CD4-positive, CD25-positive, alpha-beta regulatory T cell (primary cell): Measurements from ENCODE around the gene RERE. TPM values are rescaled to one million over a fixed set of nuclear protein-coding genes. Genes with fewer than 3 reads are reported as not detected.

Source experiments
- ATAC-seq, 2 donors: fragments of 150-1000 bp; cut with Tn5 transposase; one replicate each; pipeline ENCODE4 v1.10.0; 2021; ENCODE audit warnings: low read depth in 2 of 2, moderate number of reproducible peaks in 2 of 2, moderate library complexity in 1 of 2
- DNase-seq, 3 donors: peaks; one replicate each; pipeline versions ENCODE4 v3.0.0 to v3.0.0-alpha.2; 2012 to 2022; ENCODE audit warnings: mixed read lengths in 1 of 3
- H3K27ac ChIP-seq: one replicate; pipeline ENCODE4 v1.7.0; 2013; ENCODE audit warnings: mild to moderate bottlenecking, low read length; ENCODE audit not compliant: insufficient read depth, poor library complexity, severe bottlenecking
- H3K27me3 ChIP-seq: one replicate; pipeline ENCODE4 v1.7.0; 2013; ENCODE audit warnings: low read length; ENCODE audit not compliant: control insufficient read depth, insufficient read depth
- H3K36me3 ChIP-seq: one replicate; pipeline ENCODE4 v1.7.0; 2013; ENCODE audit warnings: mild to moderate bottlenecking, low read length, moderate library complexity; ENCODE audit not compliant: control insufficient read depth, insufficient read depth
- H3K4me1 ChIP-seq: 2 replicates; pipeline ENCODE4 v1.7.0; 2013; ENCODE audit warnings: mild to moderate bottlenecking, low read length; ENCODE audit not compliant: insufficient read depth, control insufficient read depth, poor library complexity, severe bottlenecking
- H3K4me3 ChIP-seq: one replicate; pipeline ENCODE4 v1.7.0; 2013; ENCODE audit warnings: low read depth, mild to moderate bottlenecking, low read length, moderate library complexity
- H3K9me3 ChIP-seq, 2 experiments: 1 replicate in 1 of 2; 2 replicates in 1 of 2; pipeline ENCODE4 v1.7.0; 2013; ENCODE audit warnings: low read length in 2 of 2, mild to moderate bottlenecking in 1 of 2, moderate library complexity in 1 of 2; ENCODE audit not compliant: control insufficient read depth in 2 of 2
- H3K27ac Mint-ChIP-seq, 3 donors: one replicate each; pipeline ENCODE4 v1.8.0; 2020 to 2022; ENCODE audit warnings: mild to moderate bottlenecking in 3 of 3, mixed read lengths in 3 of 3, moderate library complexity in 2 of 3
- H3K27me3 Mint-ChIP-seq: one replicate; pipeline ENCODE4 v1.8.0; 2022; ENCODE audit warnings: mild to moderate bottlenecking, mixed read lengths
- H3K36me3 Mint-ChIP-seq: one replicate; pipeline ENCODE4 v1.8.0; 2020; ENCODE audit warnings: mixed read lengths
- H3K4me1 Mint-ChIP-seq, 4 donors: one replicate each; pipeline ENCODE4 v1.8.0; 2020 to 2022; ENCODE audit warnings: mixed read lengths in 4 of 4, mild to moderate bottlenecking in 1 of 4
- H3K4me3 Mint-ChIP-seq, 4 donors: one replicate each; pipeline ENCODE4 v1.8.0; 2020 to 2022; ENCODE audit warnings: mild to moderate bottlenecking in 4 of 4, mixed read lengths in 4 of 4, moderate library complexity in 3 of 4
- H3K9me3 Mint-ChIP-seq, 7 donors: one replicate each; pipeline ENCODE4 v1.8.0; 2020 to 2022; ENCODE audit warnings: mixed read lengths in 7 of 7, mild to moderate bottlenecking in 3 of 7, moderate library complexity in 2 of 7
- polyA plus RNA-seq, 4 donors: library from polyadenylated mRNA; unstranded; fragments of 300-500 nt; fragmentation: Illumina TruSeq; gene quantifications; one replicate each; pipeline ENCODE4 v1.2.3, GENCODE V29; 2021
- total RNA-seq: library from RNA; stranded (reverse); gene quantifications from one replicate; pipeline ENCODE4 v1.2.3, GENCODE V29; 2022

The RERE gene
- total and polyA plus RNA-seq, 5 donors from 2014 or later, result 3.1 to 127 (median 5.7) TPM

- no peak overlapping the region for H3K27ac ChIP-seq
Observed at GRCh38 chr1:8676072-8676471, 141.4 kb downstream of the RERE start.

GRCh38 chr1:8674912-8675311, 142.5 kb downstream of the RERE start:
- Mint-ChIP-seq H3K4me1 (peaks cover 13 to 23% (median 22%) of the 10 kb centered on the region in 4 donors), H3K9me3 (no peaks in the 10 kb centered on the region), H3K36me3 (peaks cover 4% of the 10 kb centered on the region), H3K4me3 (no peak overlapping the region), H3K27ac (no peak overlapping the region), H3K27me3 (no peaks in the 10 kb centered on the region)
- Histone ChIP-seq H3K9me3 (no peaks in the 10 kb centered on the region), H3K27me3 (no peaks in the 10 kb centered on the region), H3K36me3 (no peaks in the 10 kb centered on the region), H3K27ac (no peak overlapping the region), H3K4me3 (no peak overlapping the region), H3K4me1 (peaks cover 15% of the 10 kb centered on the region)
- DNase-seq (no peak), ATAC-seq (no peak)

More at GRCh38 chr1:8676072-8676471, 141.4 kb downstream of the RERE start:
- DNase-seq (no peak), ATAC-seq (no peak)
- Mint-ChIP-seq H3K27me3 (no peaks in the 10 kb centered on the region), H3K4me3 (no peak overlapping the region), H3K4me1 (peaks cover 6 to 12% (median 11%) of the 10 kb centered on the region in 4 donors), H3K36me3 (peaks cover 4% of the 10 kb centered on the region), H3K27ac (no peak overlapping the region), H3K9me3 (no peaks in the 10 kb centered on the region)
- no peaks in the 10 kb centered on the region for H3K9me3 ChIP-seq
- H3K4me3 ChIP-seq, result no peak overlapping the region
- no peaks in the 10 kb centered on the region for H3K27me3 ChIP-seq
- H3K4me1 ChIP-seq, result peaks cover 19% of the 10 kb centered on the region
- H3K36me3 ChIP-seq, result no peaks in the 10 kb centered on the region

- Histone ChIP-seq H3K4me1 (peaks cover 16% of the 10 kb centered on the region), H3K27ac (no peak overlapping the region), H3K9me3 (no peaks in the 10 kb centered on the region), H3K27me3 (no peaks in the 10 kb centered on the region), H3K36me3 (no peaks in the 10 kb centered on the region), H3K4me3 (no peak overlapping the region)
- ATAC-seq, result no peak
- Mint-ChIP-seq H3K4me1 (peaks cover 17 to 28% (median 26%) of the 10 kb centered on the region in 4 donors), H3K27ac (peak overlapping the region in 1 of 3 donors; percentile 6), H3K27me3 (no peaks in the 10 kb centered on the region), H3K4me3 (no peak overlapping the region), H3K9me3 (no peaks in the 10 kb centered on the region), H3K36me3 (peaks cover 4% of the 10 kb centered on the region)
- DNase-seq, result no peak
Observed at GRCh38 chr1:8674481-8674880, 143.0 kb downstream of the RERE start.

- Histone ChIP-seq H3K4me1 (peaks cover 10% of the 10 kb centered on the region), H3K27me3 (no peaks in the 10 kb centered on the region), H3K4me3 (no peak overlapping the region), H3K27ac (no peak overlapping the region), H3K36me3 (no peaks in the 10 kb centered on the region), H3K9me3 (no peaks in the 10 kb centered on the region)
- H3K4me3 Mint-ChIP-seq, result no peak overlapping the region
- no peak overlapping the region for H3K27ac Mint-ChIP-seq
- H3K9me3 Mint-ChIP-seq, result no peaks in the 10 kb centered on the region
- H3K27me3 Mint-ChIP-seq, result no peaks in the 10 kb centered on the region
- ATAC-seq, result peak in 1 of 2 donors; percentile 46
- H3K36me3 Mint-ChIP-seq, result no peaks in the 10 kb centered on the region
- DNase-seq, result peak; percentile 4 to 70 (median 33)
- peaks cover 20 to 34% (median 29%) of the 10 kb centered on the region in 4 donors for H3K4me1 Mint-ChIP-seq
Observed at GRCh38 chr1:8671306-8671917, 146.0 kb downstream of the RERE start.

- no peak overlapping the region for H3K4me3 ChIP-seq
- Mint-ChIP-seq H3K4me1 (peaks cover 20 to 34% (median 29%) of the 10 kb centered on the region in 4 donors), H3K9me3 (no peaks in the 10 kb centered on the region), H3K4me3 (peak overlapping the region in 1 of 4 donors; percentile 27), H3K27me3 (no peaks in the 10 kb centered on the region), H3K27ac (peak overlapping the region in 2 of 3 donors; percentile 27 to 63), H3K36me3 (no peaks in the 10 kb centered on the region)
- DNase-seq (no peak), ATAC-seq (no peak)
- no peaks in the 10 kb centered on the region for H3K9me3 ChIP-seq
- no peak overlapping the region for H3K27ac ChIP-seq
- H3K27me3 ChIP-seq, result no peaks in the 10 kb centered on the region
- no peaks in the 10 kb centered on the region for H3K36me3 ChIP-seq
- H3K4me1 ChIP-seq, result peaks cover 10% of the 10 kb centered on the region
Observed at GRCh38 chr1:8670371-8670818, 147.0 kb downstream of the RERE start.

- no peaks in the 10 kb centered on the region for H3K36me3 ChIP-seq
- H3K27me3 Mint-ChIP-seq, result no peaks in the 10 kb centered on the region
- H3K9me3 Mint-ChIP-seq, result no peaks in the 10 kb centered on the region
- peaks cover 10% of the 10 kb centered on the region for H3K4me1 ChIP-seq
- H3K27me3 ChIP-seq, result no peaks in the 10 kb centered on the region
- no peaks in the 10 kb centered on the region for H3K9me3 ChIP-seq
- peaks cover 20 to 30% (median 29%) of the 10 kb centered on the region in 4 donors for H3K4me1 Mint-ChIP-seq
- ATAC-seq, result no peak
- H3K4me3 ChIP-seq, result no peak overlapping the region
- H3K27ac Mint-ChIP-seq, result peak overlapping the region in 2 of 3 donors; percentile 27 to 63
- no peak overlapping the region for H3K27ac ChIP-seq
- no peaks in the 10 kb centered on the region for H3K36me3 Mint-ChIP-seq
- peak in 1 of 3 donors; percentile 54 for DNase-seq
- H3K4me3 Mint-ChIP-seq, result peak overlapping the region in 1 of 4 donors; percentile 66
Observed at GRCh38 chr1:8669606-8670335, 147.7 kb downstream of the RERE start.

- Mint-ChIP-seq H3K9me3 (no peaks in the 10 kb centered on the region), H3K27ac (peak overlapping the region in 2 of 3 donors; percentile 2 to 11), H3K27me3 (no peaks in the 10 kb centered on the region), H3K36me3 (no peaks in the 10 kb centered on the region), H3K4me3 (no peak overlapping the region), H3K4me1 (peaks cover 20 to 30% (median 28%) of the 10 kb centered on the region in 4 donors)
- Histone ChIP-seq H3K27me3 (no peaks in the 10 kb centered on the region), H3K36me3 (no peaks in the 10 kb centered on the region), H3K9me3 (no peaks in the 10 kb centered on the region), H3K4me3 (no peak overlapping the region), H3K4me1 (peaks cover 19% of the 10 kb centered on the region), H3K27ac (no peak overlapping the region)
- no peak for DNase-seq
- ATAC-seq, result no peak
Observed at GRCh38 chr1:8667869-8668594, 149.4 kb downstream of the RERE start.
